ENCODE data around the gene SLC6A17. TPM values are rescaled to one million over a fixed set of nuclear protein-coding genes. Genes with fewer than 3 reads are reported as not detected.

SLC6A17 gene
- total RNA-seq, 2 donors from 2014 or later = 0.07 TPM; not detected in 1

- no peaks in the 10 kb centered on the region for H3K9me3 ChIP-seq (ENCODE audit: control insufficient read depth, low read length)
- Mint-ChIP-seq H3K4me3 (no peak overlapping the region), H3K36me3 (ENCODE audit: low read depth) (no peaks in the 10 kb centered on the region), H3K9me3 (no peaks in the 10 kb centered on the region), H3K4me1 (no peaks in the 10 kb centered on the region), H3K27ac (no peak overlapping the region), H3K27me3 (ENCODE audit: insufficient read depth) (peaks cover 10% of the 10 kb centered on the region)
- H3K27me3 ChIP-seq (ENCODE audit: control insufficient read depth, insufficient read depth, low read length, poor library complexity, severe bottlenecking) = no peaks in the 10 kb centered on the region
- H3K36me3 ChIP-seq (ENCODE audit: control insufficient read depth, insufficient read depth, low read length) = no peaks in the 10 kb centered on the region
- H3K9ac ChIP-seq (ENCODE audit: extremely low read depth, low read length, poor library complexity, severe bottlenecking) = no peak overlapping the region
- no peak for TF ChIP-seq CTCF (conservative IDR thresholded peaks at IDR 0.05)
- H3K4me3 ChIP-seq (ENCODE audit: low read length) = no peak overlapping the region
- H3K4me1 ChIP-seq (ENCODE audit: control insufficient read depth, insufficient read depth, low read length) = no peaks in the 10 kb centered on the region
- WGBS, 2 experiments (ENCODE audit: insufficient coverage in 1 of 2, insufficient read length in 1 of 2) = 67 to 83% methylated on average over 2 to 5 of the region's 5 CpGs
- no peak overlapping the region for H3K27ac ChIP-seq (ENCODE audit: low read depth, low read length)
- DNase-seq = no peak
These were observed 36.3 kb downstream of the SLC6A17 start for GRCh38 chr1:110186558-110186957.

GRCh38 chr1:110187139-110187890 is 37.0 kb downstream of the SLC6A17 start:
- Histone ChIP-seq H3K9ac (ENCODE audit: extremely low read depth, low read length, poor library complexity, severe bottlenecking) (no peak overlapping the region), H3K4me3 (ENCODE audit: low read length) (no peak overlapping the region), H3K4me1 (ENCODE audit: control insufficient read depth, insufficient read depth, low read length) (no peaks in the 10 kb centered on the region), H3K36me3 (ENCODE audit: control insufficient read depth, insufficient read depth, low read length) (no peaks in the 10 kb centered on the region), H3K27ac (ENCODE audit: low read depth, low read length) (no peak overlapping the region), H3K27me3 (ENCODE audit: control insufficient read depth, insufficient read depth, low read length, poor library complexity, severe bottlenecking) (no peaks in the 10 kb centered on the region), H3K9me3 (ENCODE audit: control insufficient read depth, low read length) (no peaks in the 10 kb centered on the region)
- H3K4me1 Mint-ChIP-seq = no peaks in the 10 kb centered on the region
- no peaks in the 10 kb centered on the region for H3K9me3 Mint-ChIP-seq
- peaks cover 10% of the 10 kb centered on the region for H3K27me3 Mint-ChIP-seq (ENCODE audit: insufficient read depth)
- no peaks in the 10 kb centered on the region for H3K36me3 Mint-ChIP-seq (ENCODE audit: low read depth)
- no peak for DNase-seq
- WGBS, 2 experiments (ENCODE audit: insufficient coverage in 1 of 2, insufficient read length in 1 of 2) = 90 to 91% methylated on average over 9 to 10 of the region's 10 CpGs
- H3K4me3 Mint-ChIP-seq = no peak overlapping the region
- no peak for TF ChIP-seq CTCF (conservative IDR thresholded peaks at IDR 0.05)
- H3K27ac Mint-ChIP-seq = no peak overlapping the region

GRCh38 chr1:110188035-110188618 is 37.8 kb downstream of the SLC6A17 start:
- Histone ChIP-seq H3K27ac (ENCODE audit: low read depth, low read length) (no peak overlapping the region), H3K36me3 (ENCODE audit: control insufficient read depth, insufficient read depth, low read length) (no peaks in the 10 kb centered on the region), H3K27me3 (ENCODE audit: control insufficient read depth, insufficient read depth, low read length, poor library complexity, severe bottlenecking) (no peaks in the 10 kb centered on the region), H3K9me3 (ENCODE audit: control insufficient read depth, low read length) (no peaks in the 10 kb centered on the region), H3K4me3 (ENCODE audit: low read length) (no peak overlapping the region), H3K9ac (ENCODE audit: extremely low read depth, low read length, poor library complexity, severe bottlenecking) (no peak overlapping the region), H3K4me1 (ENCODE audit: control insufficient read depth, insufficient read depth, low read length) (no peaks in the 10 kb centered on the region)
- Mint-ChIP-seq H3K36me3 (ENCODE audit: low read depth) (no peaks in the 10 kb centered on the region), H3K27me3 (ENCODE audit: insufficient read depth) (peaks cover 10% of the 10 kb centered on the region), H3K9me3 (no peaks in the 10 kb centered on the region), H3K4me3 (no peak overlapping the region), H3K4me1 (no peaks in the 10 kb centered on the region), H3K27ac (no peak overlapping the region)
- WGBS, 2 experiments (ENCODE audit: insufficient coverage in 1 of 2, insufficient read length in 1 of 2) = 73 to 76% methylated on average over 4 to 5 of the region's 6 CpGs
- DNase-seq = no peak
- no peak for TF ChIP-seq CTCF (conservative IDR thresholded peaks at IDR 0.05)

Data from endodermal cell (in vitro differentiated cells).